ENCODE measurements around the gene MEIS1. TPM values are rescaled to one million over a fixed set of nuclear protein-coding genes. Genes with fewer than 3 reads are reported as not detected.

MEIS1 gene
- total RNA-seq, 1 experiment from 2014 or later, result 2.5 TPM

GRCh38 chr2:66580166-66581049 is 145.5 kb downstream of the MEIS1 start:
- DNase-seq (ENCODE audit: low read depth), result no peak

GRCh38 chr2:66581339-66582103 is 146.6 kb downstream of the MEIS1 start:
- DNase-seq (ENCODE audit: low read depth), result no peak

GRCh38 chr2:66582104-66582986 is 147.4 kb downstream of the MEIS1 start:
- DNase-seq (ENCODE audit: low read depth), result no peak

GRCh38 chr2:66582987-66583880 is 148.3 kb downstream of the MEIS1 start:
- no peak for DNase-seq (ENCODE audit: low read depth)

GRCh38 chr2:66583881-66584280 is 149.0 kb downstream of the MEIS1 start:
- no peak for DNase-seq (ENCODE audit: low read depth)

GRCh38 chr2:66585587-66585986 is 150.7 kb downstream of the MEIS1 start:
- no peak for DNase-seq (ENCODE audit: low read depth)

- peak; percentile 51 for DNase-seq (ENCODE audit: low read depth)
Measured at GRCh38 chr2:66587216-66587615, 152.3 kb downstream of the MEIS1 start.

GRCh38 chr2:66594001-66594400 is 159.1 kb downstream of the MEIS1 start:
- DNase-seq (ENCODE audit: low read depth), result no peak

- no peak for DNase-seq (ENCODE audit: low read depth)
Measured at GRCh38 chr2:66595556-66595955, 160.6 kb downstream of the MEIS1 start.

- peak; percentile 72 for DNase-seq (ENCODE audit: low read depth)
Measured at GRCh38 chr2:66596256-66596655, 161.3 kb downstream of the MEIS1 start.

- no peak for DNase-seq (ENCODE audit: low read depth)
Measured at GRCh38 chr2:66601624-66602023, 166.7 kb downstream of the MEIS1 start.

- no peak for DNase-seq (ENCODE audit: low read depth)
Measured at GRCh38 chr2:66602341-66602740, 167.4 kb downstream of the MEIS1 start.

- no peak for DNase-seq (ENCODE audit: low read depth)
Measured at GRCh38 chr2:66604326-66604725, 169.4 kb downstream of the MEIS1 start.

GRCh38 chr2:66604976-66605375 is 170.1 kb downstream of the MEIS1 start:
- no peak for DNase-seq (ENCODE audit: low read depth)

- DNase-seq (ENCODE audit: low read depth), result no peak
Measured at GRCh38 chr2:66607152-66607551, 172.2 kb downstream of the MEIS1 start.
